Adipose tissue (tissue), 3 donors: ENCODE measurements around the gene NKTR. TPM values are rescaled to one million over a fixed set of nuclear protein-coding genes. Genes with fewer than 3 reads are reported as not detected.

Experiments used
- H3K27ac ChIP-seq: one replicate; pipeline ENCODE4 v1.5.1; 2013; ENCODE audit warnings: low read depth, low read length
- WGBS, 3 donors: extraction: QIAGEN DNeasy Blood & Tissue Kit; methylation state at CpG; one replicate each; pipeline ENCODE4 v1.1.7; 2013; 5-methylcytosine and 5-hydroxymethylcytosine counted together
- polyA plus RNA-seq, 3 donors: library from polyadenylated mRNA; stranded (reverse); fragments of 200-250 nt; gene quantifications; one replicate each; pipeline ENCODE4 v1.2.3, GENCODE V29; 2013
- donor health status: healthy with polysubstance abuse.
- donor health status: Bipolar disorder and iron deficiency.
- donor health status: healthy.

The NKTR gene
- polyA plus RNA-seq, 3 donors: 15.3 to 27.9 (median 20.2) TPM

DNA sequence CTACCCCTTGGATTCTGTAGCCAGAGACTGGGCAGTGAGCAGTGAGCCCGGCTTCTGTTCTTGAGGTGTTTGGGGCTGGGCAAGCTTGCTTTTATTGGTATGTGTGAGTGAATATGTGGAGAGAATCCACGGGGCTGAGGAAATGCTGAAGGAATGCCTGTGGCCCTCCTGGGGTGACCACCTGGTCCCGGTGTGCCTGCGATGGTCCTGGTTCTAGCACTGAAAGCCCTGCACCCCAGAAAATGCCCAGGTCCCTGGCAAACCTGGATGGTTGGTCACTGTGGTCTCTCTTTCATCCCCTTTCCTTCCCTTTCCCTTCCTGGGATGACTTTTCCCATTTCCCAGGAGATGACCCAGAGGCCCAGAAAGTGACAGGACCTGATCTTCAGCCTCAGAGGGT is 57.2 kb downstream of the NKTR start:
- 78 to 88% (median 82%) methylated on average over 4 of the region's 4 CpGs for WGBS, 3 donors
- H3K27ac ChIP-seq: no peak overlapping the region

DNA sequence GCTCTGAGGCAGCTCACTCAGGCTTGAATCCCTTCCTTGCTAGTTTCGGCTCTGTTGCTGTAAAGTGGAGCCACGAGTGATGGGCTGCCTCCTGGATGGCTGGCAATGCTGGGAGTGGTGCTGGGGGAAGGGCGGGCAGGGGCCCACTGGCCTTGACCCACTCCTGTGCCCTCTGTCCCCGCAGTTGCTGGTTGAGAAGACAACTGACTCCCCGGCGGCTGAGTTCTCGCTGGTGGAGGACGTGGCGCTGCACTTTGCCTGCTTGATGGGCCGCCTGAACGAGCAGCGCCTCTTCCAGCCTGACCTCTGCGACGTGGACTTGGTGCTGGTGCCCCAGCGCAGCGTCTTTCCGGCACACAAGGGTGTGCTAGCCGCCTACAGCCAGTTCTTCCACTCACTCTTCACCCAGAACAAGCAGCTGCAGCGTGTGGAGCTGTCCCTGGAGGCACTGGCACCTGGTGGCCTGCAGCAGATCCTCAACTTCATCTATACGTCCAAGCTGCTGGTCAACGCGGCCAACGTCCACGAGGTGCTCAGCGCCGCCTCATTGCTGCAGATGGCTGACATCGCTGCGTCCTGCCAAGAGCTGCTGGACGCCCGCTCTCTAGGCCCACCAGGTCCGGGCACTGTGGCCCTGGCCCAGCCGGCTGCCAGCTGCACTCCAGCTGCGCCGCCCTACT is 57.7 kb downstream of the NKTR start:
- no peak overlapping the region for H3K27ac ChIP-seq
- 88 to 92% (median 91%) methylated on average over 34 of the region's 34 CpGs for WGBS, 3 donors

DNA sequence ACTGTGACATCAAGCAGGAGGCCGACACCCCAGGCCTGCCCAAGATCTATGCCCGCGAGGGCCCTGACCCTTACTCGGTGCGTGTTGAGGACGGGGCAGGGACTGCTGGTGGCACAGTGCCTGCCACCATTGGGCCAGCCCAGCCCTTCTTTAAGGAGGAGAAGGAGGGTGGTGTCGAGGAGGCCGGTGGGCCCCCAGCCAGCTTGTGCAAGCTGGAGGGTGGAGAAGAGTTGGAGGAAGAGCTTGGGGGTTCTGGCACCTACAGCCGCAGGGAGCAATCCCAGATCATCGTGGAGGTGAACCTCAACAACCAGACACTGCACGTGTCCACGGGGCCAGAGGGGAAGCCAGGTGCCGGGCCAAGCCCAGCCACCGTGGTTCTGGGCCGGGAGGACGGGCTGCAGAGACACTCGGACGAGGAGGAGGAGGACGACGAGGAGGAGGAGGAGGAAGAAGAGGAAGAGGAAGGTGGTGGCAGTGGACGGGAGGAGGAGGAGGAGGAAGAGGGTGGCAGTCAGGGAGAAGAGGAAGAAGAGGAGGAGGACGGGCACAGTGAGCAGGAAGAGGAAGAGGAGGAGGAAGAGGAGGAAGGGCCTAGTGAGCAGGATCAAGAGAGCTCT is 58.4 kb downstream of the NKTR start:
- WGBS, 3 donors: 59 to 81% (median 68%) methylated on average over 22 of the region's 22 CpGs
- H3K27ac ChIP-seq: no peak overlapping the region

DNA sequence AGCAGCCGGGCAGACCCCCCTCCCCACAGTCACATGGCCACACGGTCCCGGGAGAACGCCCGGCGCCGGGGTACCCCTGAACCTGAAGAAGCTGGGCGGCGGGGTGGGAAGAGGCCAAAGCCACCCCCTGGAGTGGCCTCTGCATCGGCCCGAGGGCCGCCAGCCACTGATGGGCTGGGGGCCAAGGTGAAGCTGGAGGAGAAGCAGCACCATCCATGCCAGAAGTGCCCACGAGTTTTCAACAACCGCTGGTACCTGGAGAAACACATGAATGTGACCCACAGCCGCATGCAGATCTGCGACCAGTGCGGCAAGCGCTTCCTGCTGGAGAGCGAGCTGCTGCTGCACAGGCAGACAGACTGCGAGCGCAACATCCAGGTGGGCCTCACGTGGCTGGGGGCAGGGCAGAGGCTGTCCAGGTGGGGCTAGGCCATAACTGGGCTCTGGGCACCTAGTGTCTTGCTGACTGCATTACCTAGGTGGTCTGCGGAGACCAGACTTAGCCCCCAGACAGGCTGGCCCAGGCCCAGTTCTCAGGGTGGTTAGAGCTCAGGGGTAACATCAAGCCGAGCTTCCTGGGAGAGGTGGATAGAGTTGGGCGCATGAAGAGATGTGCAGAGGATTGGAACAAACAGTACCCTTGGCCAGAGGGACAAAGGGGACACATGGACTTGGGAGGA is 59.1 kb downstream of the NKTR start:
- H3K27ac ChIP-seq: no peak overlapping the region
- 82 to 88% (median 83%) methylated on average over 19 to 25 of the region's 25 CpGs for WGBS, 3 donors

GRCh38 chr3:42660131-42660715 is 59.7 kb downstream of the NKTR start:
- WGBS, 3 donors: 54 to 64% (median 60%) methylated on average over 6 of the region's 6 CpGs
- H3K27ac ChIP-seq: no peak overlapping the region

- no peak overlapping the region for H3K27ac ChIP-seq
- 72 to 78% (median 74%) methylated on average over 4 of the region's 4 CpGs for whole genome bisulfite sequencing, 3 donors
Observed at GRCh38 chr3:42660898-42661297, 60.4 kb downstream of the NKTR start.

DNA sequence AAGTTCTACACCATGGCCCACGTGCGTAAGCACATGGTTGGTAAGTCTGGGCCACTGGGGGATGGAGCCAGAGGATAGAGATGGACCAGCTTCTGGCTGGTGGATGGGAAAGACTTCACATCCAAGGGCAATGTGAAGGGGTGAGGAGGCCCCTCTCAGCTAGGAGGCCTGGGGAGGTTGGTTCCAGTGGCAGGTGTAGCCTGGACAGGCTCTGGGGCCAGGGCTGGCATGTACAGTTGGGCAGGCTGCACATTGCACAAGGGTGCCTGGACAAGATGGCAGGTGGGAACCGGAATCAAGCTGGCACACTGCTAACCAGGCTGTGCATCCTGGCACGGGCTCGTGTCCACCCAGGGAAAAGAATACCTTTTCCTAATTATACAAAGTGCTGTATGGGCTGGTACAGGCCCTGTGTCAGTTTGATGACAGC is 61.1 kb downstream of the NKTR start:
- H3K27ac ChIP-seq: no peak overlapping the region
- 91 to 95% (median 94%) methylated on average over 5 of the region's 5 CpGs for WGBS, 3 donors

- no peak overlapping the region for H3K27ac ChIP-seq
- 80 to 84% (median 83%) methylated on average over 7 of the region's 7 CpGs for WGBS, 3 donors
Observed at GRCh38 chr3:42662037-42662812, 61.7 kb downstream of the NKTR start.

- no peak overlapping the region for H3K27ac ChIP-seq
- 85 to 90% (median 89%) methylated on average over 12 of the region's 12 CpGs for WGBS, 3 donors
Observed at GRCh38 chr3:42662813-42663535, 62.5 kb downstream of the NKTR start.

DNA sequence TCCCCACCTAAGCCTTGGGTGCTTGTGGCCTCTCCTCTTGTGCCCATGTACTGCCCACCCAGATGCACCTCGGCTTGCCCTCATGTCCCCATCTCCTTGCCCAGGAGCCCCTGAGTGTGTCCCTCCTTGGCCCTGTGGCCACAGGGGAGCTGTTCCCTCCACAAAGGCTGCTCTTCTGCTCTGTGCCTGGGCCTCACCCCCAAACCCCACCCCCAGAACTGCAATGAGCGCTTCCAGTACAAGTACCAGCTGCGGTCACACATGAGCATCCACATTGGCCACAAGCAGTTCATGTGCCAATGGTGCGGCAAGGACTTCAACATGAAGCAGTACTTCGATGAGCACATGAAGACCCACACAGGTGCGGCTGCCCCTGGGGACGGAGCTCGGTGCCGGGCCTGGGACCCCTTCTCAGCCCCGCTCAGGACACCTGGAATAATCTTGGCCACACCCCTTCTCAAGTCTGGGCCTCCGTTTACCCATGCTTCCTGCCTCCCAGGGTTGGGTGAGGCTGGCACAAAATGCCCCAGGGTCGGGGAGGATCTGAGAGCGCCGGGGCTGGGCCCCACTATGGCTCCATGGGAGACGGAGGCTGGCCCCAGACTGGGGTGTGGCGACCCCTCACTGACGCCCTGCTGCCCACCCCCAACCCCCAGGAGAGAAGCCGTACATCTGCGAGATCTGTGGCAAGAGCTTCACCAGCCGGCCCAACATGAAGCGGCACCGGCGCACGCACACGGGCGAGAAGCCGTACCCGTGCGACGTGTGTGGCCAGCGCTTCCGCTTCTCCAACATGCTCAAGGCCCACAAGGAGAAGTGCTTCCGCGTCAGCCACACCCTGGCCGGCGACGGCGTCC is 63.3 kb downstream of the NKTR start:
- WGBS, 3 donors: 78 to 91% (median 79%) methylated on average over 35 to 38 of the region's 38 CpGs
- H3K27ac ChIP-seq: no peak overlapping the region

GRCh38 chr3:42664438-42664803 is 63.9 kb downstream of the NKTR start:
- no peak overlapping the region for H3K27ac ChIP-seq
- WGBS, 3 donors: 81 to 89% (median 82%) methylated on average over 19 of the region's 19 CpGs

- WGBS, 3 donors: 82 to 88% (median 86%) methylated on average over 13 to 15 of the region's 15 CpGs
- H3K27ac ChIP-seq: no peak overlapping the region
Observed at GRCh38 chr3:42665050-42665878, 64.8 kb downstream of the NKTR start.

DNA sequence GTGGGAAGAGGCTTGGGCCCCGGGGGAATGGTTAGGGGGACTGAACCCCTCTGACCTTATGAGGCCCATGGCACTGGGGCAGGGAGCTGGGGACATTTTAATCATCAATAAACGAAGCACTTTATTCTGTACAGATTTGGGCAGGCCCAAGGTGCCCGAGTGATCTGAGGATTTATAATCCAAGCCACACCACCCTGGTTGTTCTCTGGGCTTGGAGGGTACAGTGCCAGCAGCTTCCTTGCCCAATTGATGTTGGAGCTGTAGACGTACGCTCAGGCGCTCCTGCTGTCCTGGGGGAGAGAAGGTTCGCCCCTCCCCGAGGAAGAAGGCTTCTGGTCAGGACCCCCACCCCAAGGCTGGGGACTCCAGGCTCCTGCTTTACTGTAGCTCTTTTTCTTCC is 65.5 kb downstream of the NKTR start:
- no peak overlapping the region for H3K27ac ChIP-seq
- 68 to 77% (median 77%) methylated on average over 8 of the region's 8 CpGs for WGBS, 3 donors

DNA sequence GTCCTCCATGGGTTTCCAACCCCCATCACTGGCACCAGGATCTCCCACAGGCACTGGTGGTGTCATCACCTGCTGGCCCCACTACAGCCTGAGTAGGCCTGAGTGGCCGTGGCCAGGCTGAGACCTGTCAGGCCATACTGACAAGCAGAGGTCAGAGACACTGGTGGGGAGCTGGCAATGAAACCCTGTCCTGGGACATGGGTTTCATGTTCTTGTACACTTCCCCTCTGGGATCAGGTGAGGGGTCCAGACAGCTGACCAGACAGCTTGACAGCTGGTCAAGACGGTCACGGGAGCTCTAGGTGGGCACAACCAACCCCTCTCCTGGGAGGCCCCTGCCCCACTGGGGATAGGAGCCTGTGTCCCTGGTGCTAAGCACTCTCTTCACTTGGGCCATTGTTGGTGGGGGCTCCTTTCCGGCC is 66.1 kb downstream of the NKTR start:
- H3K27ac ChIP-seq: no peak overlapping the region
- 61 to 70% (median 68%) methylated on average over 4 of the region's 4 CpGs for WGBS, 3 donors

DNA sequence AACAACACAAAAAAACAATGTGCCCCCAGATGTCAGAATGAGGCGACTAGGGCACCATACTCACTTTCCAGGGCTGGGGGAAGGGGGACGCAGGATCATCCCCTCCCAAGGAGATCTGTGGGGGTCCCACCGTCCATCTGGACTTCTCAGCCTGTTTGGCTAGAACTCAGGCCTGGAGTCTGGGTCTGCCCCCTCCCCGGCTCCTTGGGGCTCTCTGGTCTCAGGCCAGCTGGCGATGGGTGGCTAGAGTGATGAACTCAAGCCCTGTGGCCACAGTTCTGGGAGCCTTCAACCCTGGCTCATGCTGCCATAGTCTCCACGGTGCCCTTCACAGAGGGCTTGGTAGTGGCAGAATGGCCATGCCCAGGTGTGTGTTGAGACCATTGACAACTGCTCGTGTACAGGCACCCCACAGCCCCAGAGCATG is 66.6 kb downstream of the NKTR start:
- H3K27ac ChIP-seq: no peak overlapping the region
- 62 to 74% (median 64%) methylated on average over 7 of the region's 7 CpGs for WGBS, 3 donors
